ENCODE measurements around the gene MYL11. TPM values are rescaled to one million over a fixed set of nuclear protein-coding genes. Genes with fewer than 3 reads are reported as not detected.

MYL11 gene
- total RNA-seq, 1 donor from 2014 or later = not detected

DNA sequence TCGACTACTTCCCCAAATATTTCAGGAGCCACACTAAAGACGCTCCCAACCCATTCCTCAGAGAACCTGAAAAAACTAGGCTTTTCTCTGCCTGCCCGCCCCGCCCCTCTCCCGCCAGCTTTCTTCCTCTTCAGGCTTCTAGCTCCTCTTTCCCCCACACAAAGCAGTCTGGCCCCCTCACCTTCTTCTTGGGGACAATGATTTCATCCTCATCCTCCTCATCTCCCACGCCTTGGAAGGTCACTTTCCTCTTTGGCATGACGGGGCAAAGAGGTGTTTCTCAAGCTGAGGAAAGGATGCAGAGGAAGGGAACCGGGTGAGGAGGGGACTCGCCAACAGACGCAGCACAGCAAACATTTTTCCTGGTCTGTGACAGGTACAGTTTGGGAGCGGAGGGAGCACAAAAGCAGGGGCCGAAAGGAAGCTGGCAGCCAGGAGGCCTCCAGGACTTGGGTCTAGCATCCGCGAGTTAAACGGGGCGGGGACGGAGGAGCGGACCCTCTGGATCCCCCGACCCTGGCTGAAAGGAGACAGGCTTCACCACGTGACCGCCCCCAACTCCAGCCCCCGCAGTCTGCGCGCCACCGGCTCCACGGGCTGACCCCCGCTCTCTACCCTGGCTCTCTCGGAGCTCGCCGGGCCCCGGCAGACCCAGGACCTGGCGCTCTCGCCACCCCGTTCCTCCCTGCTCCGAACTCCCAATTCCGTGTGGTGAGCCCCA is 20.0 kb upstream of the MYL11 start:
- DNase-seq (ENCODE audit: low read depth in 2 of 2) = peak in 1 of 2 donors; percentile 33

DNA sequence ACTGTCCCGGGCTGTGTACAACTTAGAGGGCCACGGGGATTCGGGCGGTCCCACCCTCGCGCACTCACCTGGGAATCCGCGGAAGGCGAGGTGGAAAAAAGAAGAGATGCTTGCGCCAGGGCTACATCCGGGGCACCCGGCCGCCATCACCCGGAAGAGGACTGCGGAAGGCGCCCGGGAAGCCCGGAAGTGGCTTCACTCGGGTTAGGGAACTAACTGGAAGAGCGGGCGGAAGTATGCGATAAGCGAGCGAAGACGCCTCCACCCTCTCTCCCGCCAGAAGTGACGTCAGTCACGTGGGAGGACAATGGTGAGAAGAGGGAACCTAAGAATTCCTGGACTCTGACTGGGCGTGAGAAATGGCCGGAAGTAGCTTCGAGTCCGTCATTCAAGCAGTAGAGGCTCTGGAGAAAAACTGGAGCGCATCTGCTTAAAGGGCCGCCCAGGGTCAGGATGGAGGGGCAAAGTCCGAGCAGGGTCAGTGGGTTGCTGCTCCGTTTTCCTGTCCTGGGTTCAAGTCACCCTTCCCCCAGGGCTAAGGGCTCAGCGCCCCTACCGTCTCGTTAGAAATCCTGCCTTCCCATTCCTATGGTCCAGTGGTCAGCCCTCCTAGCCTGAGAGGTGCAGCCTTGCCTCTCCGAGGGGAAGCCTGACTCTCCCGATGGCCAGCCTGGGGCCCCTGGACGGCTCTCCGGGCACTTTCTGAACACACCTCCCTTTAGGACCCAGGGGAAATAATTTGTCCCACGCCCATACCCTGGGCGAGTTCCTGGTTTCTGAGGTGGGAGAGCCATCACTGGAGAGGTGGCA is 19.3 kb upstream of the MYL11 start, which contains the start of gene CD2BP2:
Gene CD2BP2 (minus strand): TSS at position 165 of the 810 bp plus-strand sequence. CDS start 627 bp downstream, outside the sequence.
- DNase-seq (ENCODE audit: low read depth in 2 of 2) = peak; percentile 96 to 100

- DNase-seq (ENCODE audit: low read depth in 2 of 2) = no peak
Measured at GRCh38 chr16:30355954-30356308, 18.7 kb upstream of the MYL11 start.

DNA sequence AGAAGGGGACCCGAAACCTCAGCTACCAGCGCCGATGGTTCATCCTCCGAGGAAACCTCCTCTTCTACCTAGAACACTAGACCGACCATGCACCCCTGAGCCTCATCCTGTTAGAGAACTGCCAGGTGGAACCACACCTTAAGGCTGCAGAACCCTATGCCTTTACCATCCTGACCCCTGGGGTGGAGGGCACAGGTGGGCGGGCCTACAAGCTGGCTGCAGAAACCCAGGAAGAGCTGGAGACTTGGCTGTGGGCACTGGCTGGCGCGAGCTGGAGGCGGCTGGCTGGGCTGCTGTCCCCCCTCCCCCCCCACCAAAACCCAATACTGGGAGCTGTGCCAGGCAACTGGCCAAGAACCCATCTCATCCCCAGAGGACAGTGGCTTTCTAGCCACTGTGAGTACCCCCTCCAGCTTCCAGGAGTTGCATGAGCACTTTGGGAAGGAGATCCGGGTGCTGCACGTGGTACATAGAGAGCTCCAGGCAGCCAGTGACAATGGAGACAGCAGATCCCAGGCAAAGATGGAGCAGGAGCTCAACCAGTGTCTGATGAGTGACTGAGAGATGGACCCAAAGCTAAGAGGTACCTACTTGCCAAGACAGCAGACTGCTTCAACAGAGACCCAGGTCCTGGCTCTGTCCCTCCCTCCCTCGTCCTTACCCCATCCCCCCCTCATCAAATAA is 18.1 kb upstream of the MYL11 start:
- DNase-seq (ENCODE audit: low read depth in 2 of 2) = no peak

GRCh38 chr16:30357085-30357714 is 17.4 kb upstream of the MYL11 start:
- DNase-seq (ENCODE audit: low read depth in 2 of 2) = no peak

- no peak for DNase-seq (ENCODE audit: low read depth in 2 of 2)
Measured at GRCh38 chr16:30357715-30358576, 16.7 kb upstream of the MYL11 start.

- no peak for DNase-seq (ENCODE audit: low read depth in 2 of 2)
Measured at GRCh38 chr16:30358577-30358936, 16.0 kb upstream of the MYL11 start.

- DNase-seq (ENCODE audit: low read depth in 2 of 2) = no peak
Measured at GRCh38 chr16:30358990-30359870, 15.4 kb upstream of the MYL11 start.

DNA sequence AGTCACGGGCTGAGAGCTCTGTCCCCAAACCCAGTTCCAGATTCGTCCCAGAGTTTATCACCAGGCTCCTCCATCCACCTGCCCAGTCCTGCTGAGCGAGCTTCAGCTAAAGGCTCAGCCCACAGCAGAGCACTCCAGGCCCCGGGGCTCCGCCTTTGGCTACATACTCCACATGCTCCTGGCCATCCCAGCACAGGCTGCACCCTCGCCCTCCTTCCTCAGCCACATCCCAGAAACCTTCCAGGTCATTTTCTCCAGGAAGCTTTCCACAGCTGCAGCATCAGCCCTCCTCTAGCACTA is 14.8 kb upstream of the MYL11 start:
- no peak for DNase-seq (ENCODE audit: low read depth in 2 of 2)

- no peak for DNase-seq (ENCODE audit: low read depth in 2 of 2)
Measured at GRCh38 chr16:30361180-30361579, 13.4 kb upstream of the MYL11 start.

- DNase-seq (ENCODE audit: low read depth in 2 of 2) = no peak
Measured at GRCh38 chr16:30365200-30365599, 9.4 kb upstream of the MYL11 start.

- no peak for DNase-seq (ENCODE audit: low read depth in 2 of 2)
Measured at GRCh38 chr16:30366511-30366910, 8.1 kb upstream of the MYL11 start.

DNA sequence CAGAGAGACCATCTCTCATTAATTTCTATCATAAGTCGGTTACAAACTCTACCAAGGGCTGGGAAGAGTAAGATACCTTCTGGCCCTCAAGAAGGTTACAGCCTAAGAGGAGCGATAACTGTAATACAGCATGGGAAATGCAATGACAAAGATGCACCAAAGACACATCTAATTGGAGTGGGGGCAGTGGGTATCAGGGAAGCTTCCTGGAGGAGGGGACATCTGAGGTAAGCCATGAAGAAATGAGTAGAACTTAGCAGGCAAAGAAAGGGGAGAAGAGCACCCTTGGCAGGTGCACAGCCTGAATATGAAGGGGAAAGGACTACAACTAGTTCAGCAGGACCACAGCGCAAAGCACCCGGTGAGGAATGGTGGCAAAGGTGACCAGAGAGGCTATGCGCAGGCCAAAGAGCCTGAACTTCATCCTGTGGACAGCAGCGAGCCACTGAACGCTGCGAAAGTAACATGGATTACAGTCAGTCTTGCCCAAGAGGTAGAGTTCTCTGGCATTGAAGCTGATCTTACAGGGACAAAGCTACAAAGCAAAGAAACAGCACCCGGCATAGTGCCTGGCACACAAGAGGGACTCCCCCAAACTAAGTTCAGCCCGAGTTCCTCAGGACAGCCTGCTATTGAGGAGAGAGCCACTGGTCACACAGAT is 7.1 kb upstream of the MYL11 start:
- DNase-seq (ENCODE audit: low read depth in 2 of 2) = peak in 1 of 2 donors; percentile 18

DNA sequence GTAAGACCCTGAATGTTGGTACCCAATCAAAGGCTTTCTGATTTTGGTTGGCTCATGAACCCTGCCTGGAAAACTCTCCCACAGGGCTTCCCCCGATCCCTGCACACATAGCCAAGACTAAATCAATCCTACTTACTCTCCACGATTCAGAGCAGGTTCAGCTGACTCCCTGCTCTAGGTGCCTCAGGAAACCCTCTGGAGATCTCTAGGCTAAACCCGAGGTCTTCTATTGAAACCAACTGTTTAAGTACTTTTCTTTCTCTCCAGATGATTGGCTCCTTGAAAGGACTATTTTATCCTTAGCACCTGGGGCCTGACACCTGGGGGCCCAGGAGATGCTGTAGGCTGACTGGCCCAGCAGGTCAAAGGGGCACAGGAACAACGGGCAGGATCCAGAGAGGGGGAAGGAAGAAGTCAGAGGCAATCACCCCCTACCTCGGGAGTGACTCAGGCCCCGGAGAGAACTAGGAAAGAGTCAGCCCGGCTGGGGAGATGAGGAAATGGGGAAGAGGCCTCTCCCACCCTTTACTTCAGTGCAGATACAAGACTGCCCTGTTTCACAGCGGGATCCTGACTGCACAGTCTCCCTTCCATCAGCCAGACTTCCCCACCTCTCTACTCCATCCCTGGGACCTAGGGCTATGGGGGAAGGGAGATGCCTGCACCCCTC is 6.3 kb upstream of the MYL11 start:
- peak; percentile 11 to 61 for DNase-seq (ENCODE audit: low read depth in 2 of 2)

- DNase-seq (ENCODE audit: low read depth in 2 of 2) = no peak
Measured at GRCh38 chr16:30368792-30369090, 5.9 kb upstream of the MYL11 start.

DNA sequence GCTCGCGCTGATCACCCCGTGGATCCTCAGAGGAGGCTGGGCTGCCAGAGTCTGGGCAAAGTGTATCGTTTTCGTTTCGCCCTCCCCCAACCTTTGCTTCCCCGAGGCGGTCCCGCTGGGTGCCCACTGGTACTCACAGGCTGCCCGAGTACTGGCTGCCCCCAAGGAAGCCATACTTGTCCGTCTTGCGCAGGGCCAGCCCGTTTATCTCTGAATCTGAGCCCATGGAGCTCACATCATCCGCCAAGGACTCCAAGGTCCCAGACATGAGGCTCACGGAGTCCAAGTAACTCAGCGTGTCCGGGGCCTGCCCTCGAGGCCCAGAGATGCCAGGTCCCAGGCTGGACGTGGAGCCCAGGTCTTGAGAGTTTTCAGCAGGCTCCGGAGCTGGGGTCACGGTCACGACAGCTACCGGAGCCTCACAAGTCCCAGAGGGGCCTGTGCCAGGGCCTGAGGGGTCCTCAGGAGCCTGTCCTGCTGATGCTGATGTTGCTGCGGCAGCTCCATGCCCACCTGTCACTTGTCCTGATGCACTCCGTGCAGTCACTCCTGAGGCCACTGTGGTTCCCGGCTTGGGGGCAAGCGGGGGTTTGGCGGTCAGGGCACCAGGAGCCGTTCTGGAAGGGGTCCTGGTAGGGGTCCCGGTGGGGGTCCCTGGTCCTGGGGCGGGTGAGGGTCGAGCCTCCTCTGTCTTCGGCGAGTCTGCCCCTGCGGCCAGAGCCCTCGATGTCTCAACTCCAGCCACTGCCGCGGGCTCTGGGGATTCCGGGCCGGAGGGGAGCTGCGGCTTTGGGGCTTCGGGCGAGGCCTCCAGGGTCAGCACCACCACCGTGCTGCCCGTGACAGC is 5.3 kb upstream of the MYL11 start:
- peak in 1 of 2 donors; percentile 28 for DNase-seq (ENCODE audit: low read depth in 2 of 2)

DNA sequence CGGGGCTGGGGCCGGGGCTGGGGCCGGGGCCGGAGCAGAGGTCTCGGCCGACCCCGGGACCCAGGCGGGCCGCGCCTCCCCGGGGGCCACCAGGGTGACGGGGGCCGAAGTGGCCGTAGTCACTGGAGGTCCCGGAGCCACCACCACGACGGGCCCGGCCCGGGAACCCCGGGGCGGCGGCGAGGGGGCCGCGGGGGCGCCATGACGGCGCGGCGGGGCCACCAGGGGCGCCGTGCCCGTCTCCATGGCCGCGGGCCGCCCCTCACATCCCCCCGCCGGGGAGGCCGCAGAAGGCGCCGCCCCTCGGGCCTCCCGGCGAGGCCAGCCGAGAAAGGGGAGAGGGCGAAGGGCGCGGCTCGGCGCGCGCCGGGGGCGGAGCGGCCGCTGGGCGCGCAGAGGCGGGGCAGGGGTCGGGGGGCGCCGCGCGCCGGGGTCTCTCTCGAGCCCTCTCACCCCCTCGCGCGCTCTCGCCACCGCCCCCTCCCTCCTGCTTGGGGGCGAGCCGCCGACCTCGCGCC is 4.6 kb upstream of the MYL11 start:
- DNase-seq (ENCODE audit: low read depth in 2 of 2) = no peak

Measured in lung microvascular endothelial cell (primary cell).